Stimulated activated CD4-positive, alpha-beta T cell treated with anti-CD3 and anti-CD28 coated beads, Interleukin-4, amount 100 ng/mL, for 1 hour (primary cell): Measurements from ENCODE around the gene PANK4.

Experiments
- DNase-seq: peaks from one replicate; pipeline ENCODE4 v3.0.0-alpha.2; 2020

PANK4 gene

GRCh38 chr1:2494323-2494693, 32.1 kb downstream of the PANK4 start:
- DNase-seq, result no peak

GRCh38 chr1:2493691-2494322, 32.6 kb downstream of the PANK4 start:
- DNase-seq, result no peak

GRCh38 chr1:2493218-2493617, 33.2 kb downstream of the PANK4 start:
- no peak for DNase-seq

- no peak for DNase-seq
Observed at GRCh38 chr1:2492091-2492490, 34.3 kb downstream of the PANK4 start.

- no peak for DNase-seq
Observed at GRCh38 chr1:2489615-2490014, 36.8 kb downstream of the PANK4 start.

- no peak for DNase-seq
Observed at GRCh38 chr1:2488688-2489087, 37.7 kb downstream of the PANK4 start.

GRCh38 chr1:2486558-2486957, 39.8 kb downstream of the PANK4 start:
- no peak for DNase-seq

GRCh38 chr1:2486041-2486440, 40.4 kb downstream of the PANK4 start:
- no peak for DNase-seq

GRCh38 chr1:2483970-2484369, 42.4 kb downstream of the PANK4 start:
- DNase-seq, result no peak

- no peak for DNase-seq
Observed at GRCh38 chr1:2483026-2483425, 43.4 kb downstream of the PANK4 start.

GRCh38 chr1:2482588-2482987, 43.8 kb downstream of the PANK4 start:
- DNase-seq, result no peak

- DNase-seq, result no peak
Observed at GRCh38 chr1:2481885-2482284, 44.5 kb downstream of the PANK4 start.

GRCh38 chr1:2480986-2481364, 45.4 kb downstream of the PANK4 start:
- DNase-seq, result no peak

GRCh38 chr1:2480236-2480985, 46.0 kb downstream of the PANK4 start:
- no peak for DNase-seq

GRCh38 chr1:2479618-2480017, 46.8 kb downstream of the PANK4 start:
- no peak for DNase-seq

GRCh38 chr1:2479186-2479585, 47.2 kb downstream of the PANK4 start:
- no peak for DNase-seq

GRCh38 chr1:2477791-2478499, 48.5 kb downstream of the PANK4 start:
- DNase-seq, result no peak

GRCh38 chr1:2477309-2477708, 49.1 kb downstream of the PANK4 start:
- DNase-seq, result no peak

GRCh38 chr1:2476061-2476999, 50.1 kb downstream of the PANK4 start, which contains the start of gene PLCH2:
Gene PLCH2 (plus strand): TSS chr1:2476289. CDS start chr1:2476589, 300 bp downstream.
- DNase-seq, result no peak

GRCh38 chr1:2475571-2475970, 50.8 kb downstream of the PANK4 start:
- DNase-seq, result no peak

GRCh38 chr1:2474933-2475371, 51.4 kb downstream of the PANK4 start:
- DNase-seq, result no peak

- no peak for DNase-seq
Observed at GRCh38 chr1:2474104-2474844, 52.1 kb downstream of the PANK4 start.
